Parathyroid adenoma (tissue), 2 donors: ENCODE data around the gene PTEN.
"Not testable (repeated sequence)": the region's sequence is repeated elsewhere in the genome, so short reads cannot be mapped to it uniquely, and the experiment has no call there.

Experiments used
- H2AFZ ChIP-seq: fragments of 300-600 bp; sonication (generic); one replicate; pipeline ENCODE4 v1.7.0; 2017; ENCODE audit warnings: antibody characterized with exemption, mild to moderate bottlenecking
- H3K27ac ChIP-seq: fragments of 300-600 bp; sonication (generic); one replicate; pipeline ENCODE4 v1.7.0; 2017
- H3K27me3 ChIP-seq: fragments of 300-600 bp; sonication (generic); one replicate; pipeline ENCODE4 v1.7.0; 2017; ENCODE audit warnings: low read length; ENCODE audit not compliant: control insufficient read depth, insufficient read depth
- H3K36me3 ChIP-seq: fragments of 300-600 bp; sonication (generic); one replicate; pipeline ENCODE4 v1.7.0; 2017; ENCODE audit warnings: low read length; ENCODE audit not compliant: control insufficient read depth, insufficient read depth
- H3K4me1 ChIP-seq: fragments of 300-600 bp; sonication (generic); one replicate; pipeline ENCODE4 v1.7.0; 2017; ENCODE audit warnings: control low read depth
- H3K4me2 ChIP-seq: fragments of 300-600 bp; sonication (generic); one replicate; pipeline ENCODE4 v1.7.0; 2017; ENCODE audit warnings: low read length
- H3K4me3 ChIP-seq: fragments of 300-600 bp; sonication (generic); one replicate; pipeline ENCODE4 v1.7.0; 2017; ENCODE audit warnings: low read depth, low read length
- H3K79me2 ChIP-seq: fragments of 300-600 bp; sonication (generic); one replicate; pipeline ENCODE4 v1.7.0; 2017; ENCODE audit warnings: control low read depth
- H3K9ac ChIP-seq: fragments of 300-600 bp; sonication (generic); one replicate; pipeline ENCODE4 v1.7.0; 2017; ENCODE audit warnings: mild to moderate bottlenecking
- H3K9me3 ChIP-seq: fragments of 300-600 bp; sonication (generic); one replicate; pipeline ENCODE4 v1.7.0; 2017; ENCODE audit warnings: low read length; ENCODE audit not compliant: control insufficient read depth
- TF ChIP-seq, protein P1 (sequence below): fragments of 300-600 bp; sonication (generic); IDR thresholded peaks from one replicate; pipeline ENCODE4 v1.7.0; 2017; ENCODE audit warnings: antibody characterized with exemption, mild to moderate bottlenecking
- donor health status: primary hyperparathyroidism.

Gene PTEN

GRCh38 chr10:87875929-87876571 is 12.6 kb downstream of the PTEN start:
- Histone ChIP-seq H3K79me2 (peaks cover 40% of the 10 kb centered on the region), H3K9ac (no peak overlapping the region), H3K4me2 (no peak overlapping the region), H3K9me3 (no peaks in the 10 kb centered on the region), H3K4me3 (no peak overlapping the region), H3K4me1 (no peaks in the 10 kb centered on the region), H3K36me3 (no peaks in the 10 kb centered on the region), H2AFZ (no peak overlapping the region), H3K27me3 (no peaks in the 10 kb centered on the region), H3K27ac (no peak overlapping the region)
- TF ChIP-seq, protein P1, sequence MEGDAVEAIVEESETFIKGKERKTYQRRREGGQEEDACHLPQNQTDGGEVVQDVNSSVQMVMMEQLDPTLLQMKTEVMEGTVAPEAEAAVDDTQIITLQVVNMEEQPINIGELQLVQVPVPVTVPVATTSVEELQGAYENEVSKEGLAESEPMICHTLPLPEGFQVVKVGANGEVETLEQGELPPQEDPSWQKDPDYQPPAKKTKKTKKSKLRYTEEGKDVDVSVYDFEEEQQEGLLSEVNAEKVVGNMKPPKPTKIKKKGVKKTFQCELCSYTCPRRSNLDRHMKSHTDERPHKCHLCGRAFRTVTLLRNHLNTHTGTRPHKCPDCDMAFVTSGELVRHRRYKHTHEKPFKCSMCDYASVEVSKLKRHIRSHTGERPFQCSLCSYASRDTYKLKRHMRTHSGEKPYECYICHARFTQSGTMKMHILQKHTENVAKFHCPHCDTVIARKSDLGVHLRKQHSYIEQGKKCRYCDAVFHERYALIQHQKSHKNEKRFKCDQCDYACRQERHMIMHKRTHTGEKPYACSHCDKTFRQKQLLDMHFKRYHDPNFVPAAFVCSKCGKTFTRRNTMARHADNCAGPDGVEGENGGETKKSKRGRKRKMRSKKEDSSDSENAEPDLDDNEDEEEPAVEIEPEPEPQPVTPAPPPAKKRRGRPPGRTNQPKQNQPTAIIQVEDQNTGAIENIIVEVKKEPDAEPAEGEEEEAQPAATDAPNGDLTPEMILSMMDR: no peak

DNA sequence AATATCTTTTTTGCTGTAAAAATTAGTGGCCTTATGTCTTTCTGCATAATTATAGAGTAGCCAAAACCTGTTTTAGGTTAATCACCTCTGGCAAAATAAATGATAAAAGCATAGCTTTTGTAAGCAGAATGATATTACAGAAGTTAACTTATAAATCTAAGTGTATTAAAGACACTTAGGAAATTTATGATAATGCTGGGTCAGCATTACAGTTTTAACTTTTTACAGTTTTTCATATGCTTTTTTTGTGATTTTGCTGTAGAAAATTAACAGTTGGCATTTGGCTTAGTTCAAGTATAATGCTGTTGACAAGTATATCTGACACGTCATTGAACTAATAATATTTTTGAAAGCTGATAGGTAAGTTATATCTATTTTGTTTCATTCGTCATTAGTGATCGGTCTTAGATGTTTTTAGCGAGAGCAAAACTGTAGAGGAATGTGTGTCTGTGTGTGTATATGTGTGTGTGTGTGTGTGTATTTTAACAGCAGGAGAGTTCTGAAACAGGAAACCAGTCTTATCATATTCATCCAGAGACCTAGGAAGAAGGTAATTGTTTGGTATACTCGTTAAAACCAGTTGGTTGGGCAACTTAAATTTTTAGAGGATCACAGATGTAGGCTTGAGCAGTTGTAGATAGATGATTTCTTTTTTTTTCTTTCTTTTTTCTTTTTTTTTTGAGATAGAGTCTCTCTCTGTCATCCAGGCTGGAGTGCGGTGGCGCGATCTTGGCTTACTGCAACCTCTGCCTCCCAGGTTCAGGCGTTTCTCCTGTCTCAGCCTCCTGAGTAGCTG is 15.4 kb downstream of the PTEN start:
- Histone ChIP-seq H3K27me3 (no peaks in the 10 kb centered on the region), H2AFZ (no peak overlapping the region), H3K9ac (no peak overlapping the region), H3K4me2 (no peak overlapping the region), H3K4me3 (no peak overlapping the region), H3K9me3 (no peaks in the 10 kb centered on the region), H3K79me2 (peaks cover 25% of the 10 kb centered on the region), H3K4me1 (no peaks in the 10 kb centered on the region), H3K27ac (no peak overlapping the region), H3K36me3 (no peaks in the 10 kb centered on the region)
- TF ChIP-seq, protein P1: no peak

- Histone ChIP-seq H3K9ac (no peak overlapping the region), H3K27me3 (no peaks in the 10 kb centered on the region), H3K4me3 (no peak overlapping the region), H3K27ac (no peak overlapping the region), H3K79me2 (peaks cover 23% of the 10 kb centered on the region), H3K9me3 (no peaks in the 10 kb centered on the region), H2AFZ (no peak overlapping the region), H3K4me1 (no peaks in the 10 kb centered on the region), H3K4me2 (no peak overlapping the region), H3K36me3 (no peaks in the 10 kb centered on the region)
- TF ChIP-seq, protein P1: no peak
Observed at GRCh38 chr10:87880336-87880735, 16.9 kb downstream of the PTEN start.

DNA sequence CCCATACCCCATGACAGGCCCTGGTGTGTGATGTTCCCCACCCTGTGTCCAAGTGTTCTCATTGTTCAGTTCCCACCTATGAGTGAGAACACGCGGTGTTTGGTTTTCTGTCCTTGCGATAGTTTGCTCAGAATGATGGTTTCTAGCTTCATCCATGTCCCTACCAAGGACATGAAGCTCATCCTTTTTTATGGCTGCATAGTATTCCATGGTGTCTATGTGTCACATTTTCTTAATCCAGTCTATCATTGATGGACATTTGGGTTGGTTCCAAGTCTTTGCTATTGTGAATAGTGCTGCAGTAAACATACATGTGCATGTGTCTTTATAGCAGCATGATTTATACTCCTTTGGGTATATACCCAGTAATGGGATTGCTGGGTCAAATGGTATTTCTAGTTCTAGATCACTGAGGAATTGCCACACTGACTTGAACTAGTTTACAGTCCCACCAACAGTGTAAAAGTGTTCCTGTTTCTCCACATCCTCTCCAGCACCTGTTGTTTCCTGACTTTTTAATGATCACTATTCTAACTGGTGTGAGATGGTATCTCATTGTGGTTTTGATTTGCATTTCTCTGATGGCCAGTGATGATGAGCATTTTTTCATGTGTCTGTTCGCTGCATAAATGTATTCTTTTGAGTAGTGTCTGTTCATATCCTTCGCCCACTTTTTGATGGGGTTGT is 18.1 kb downstream of the PTEN start:
- H3K9ac ChIP-seq, H3K27me3 ChIP-seq, H3K27ac ChIP-seq, H3K4me2 ChIP-seq, H3K9me3 ChIP-seq, H3K4me1 ChIP-seq, H3K4me3 ChIP-seq, H2AFZ ChIP-seq, H3K36me3 ChIP-seq: not testable (repeated sequence)
- H3K79me2 ChIP-seq: peaks cover 34% of the 10 kb centered on the region

- TF ChIP-seq, protein P1: no peak
- Histone ChIP-seq H3K9me3 (no peaks in the 10 kb centered on the region), H3K79me2 (peaks cover 45% of the 10 kb centered on the region), H3K4me2 (no peak overlapping the region), H3K36me3 (no peaks in the 10 kb centered on the region), H3K27me3 (no peaks in the 10 kb centered on the region), H2AFZ (no peak overlapping the region), H3K27ac (no peak overlapping the region), H3K9ac (no peak overlapping the region), H3K4me1 (no peaks in the 10 kb centered on the region), H3K4me3 (no peak overlapping the region)
Observed at GRCh38 chr10:87882555-87883294, 19.3 kb downstream of the PTEN start.
